ENCODE results near the gene SPIRE2.
A peak's percentile ranks its signal among the peaks of the same experiment; 100 is the strongest.
"Not testable (repeated sequence)": the region's sequence is repeated elsewhere in the genome, so short reads cannot be mapped to it uniquely, and the experiment has no call there.

The SPIRE2 gene

GRCh38 chr16:89899879-89900481 lies 71.7 kb downstream of the SPIRE2 start:
- no peak for DNase-seq

GRCh38 chr16:89900885-89901284 lies 72.6 kb downstream of the SPIRE2 start:
- DNase-seq, result no peak

DNA sequence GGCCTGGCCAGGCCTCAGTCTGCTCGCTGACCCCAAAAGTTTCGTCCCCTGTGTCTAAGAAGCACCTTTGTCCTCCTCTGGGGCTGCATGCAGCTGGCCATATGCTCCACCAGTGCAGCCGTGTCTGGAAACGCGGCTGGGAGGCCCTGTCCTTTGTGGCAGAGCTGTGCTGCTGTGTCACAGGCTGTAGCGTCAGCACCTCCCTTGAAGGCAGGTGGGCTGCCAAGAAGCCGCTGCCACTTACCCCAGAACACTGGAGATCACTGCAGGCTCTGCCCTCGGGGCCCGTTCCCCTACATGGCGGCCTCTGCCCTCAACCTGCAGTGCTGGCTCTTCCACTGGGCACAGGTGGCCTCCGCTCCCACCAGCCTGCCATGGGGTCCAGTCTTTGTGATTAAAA lies 74.7 kb downstream of the SPIRE2 start:
- no peak for DNase-seq

GRCh38 chr16:89903908-89904515 lies 75.7 kb downstream of the SPIRE2 start:
- DNase-seq, result no peak

DNA sequence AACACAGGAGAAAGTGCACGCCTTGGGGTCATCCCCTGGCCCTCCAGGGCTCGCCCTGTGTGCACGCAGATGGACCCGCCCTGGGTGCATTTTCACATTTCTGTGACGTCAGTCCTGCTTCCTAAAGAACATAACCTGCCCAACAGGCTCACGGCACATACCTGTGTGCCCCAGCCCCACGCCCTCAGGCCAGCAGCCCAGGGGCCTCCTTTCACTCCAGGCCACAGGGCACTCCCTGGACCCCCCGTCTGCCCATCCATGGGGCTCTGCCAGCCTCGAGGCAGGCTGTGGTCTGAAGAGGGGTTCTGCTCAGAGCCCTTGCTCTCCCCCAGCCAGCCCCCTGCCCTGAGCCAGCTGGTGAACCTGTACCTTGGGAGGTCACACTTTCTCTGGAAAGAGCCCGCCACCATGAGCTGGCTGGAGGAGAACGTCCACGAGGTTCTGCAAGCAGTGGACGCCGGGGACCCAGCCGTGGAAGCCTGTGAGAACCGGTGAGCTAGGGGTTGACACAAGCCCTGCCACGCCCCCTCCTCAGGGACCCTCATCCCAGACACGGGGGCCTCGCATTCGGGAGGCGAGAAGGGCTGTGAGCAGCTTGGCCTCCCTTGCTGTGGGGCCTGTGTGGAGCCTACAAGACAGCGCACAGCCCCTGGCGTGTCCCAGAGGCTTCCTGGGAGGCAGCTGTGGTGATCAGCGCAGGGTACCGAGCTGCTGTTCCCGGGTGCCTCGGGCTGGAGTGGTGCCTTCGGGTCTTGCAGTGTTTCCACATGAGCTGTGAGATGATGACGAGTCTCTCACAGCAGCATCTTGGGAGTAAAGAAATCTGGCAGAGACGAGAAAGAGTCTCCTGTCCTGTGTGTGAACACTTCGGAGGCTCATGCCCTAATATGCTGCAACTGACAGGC lies 76.6 kb downstream of the SPIRE2 start:
- no peak for DNase-seq

DNA sequence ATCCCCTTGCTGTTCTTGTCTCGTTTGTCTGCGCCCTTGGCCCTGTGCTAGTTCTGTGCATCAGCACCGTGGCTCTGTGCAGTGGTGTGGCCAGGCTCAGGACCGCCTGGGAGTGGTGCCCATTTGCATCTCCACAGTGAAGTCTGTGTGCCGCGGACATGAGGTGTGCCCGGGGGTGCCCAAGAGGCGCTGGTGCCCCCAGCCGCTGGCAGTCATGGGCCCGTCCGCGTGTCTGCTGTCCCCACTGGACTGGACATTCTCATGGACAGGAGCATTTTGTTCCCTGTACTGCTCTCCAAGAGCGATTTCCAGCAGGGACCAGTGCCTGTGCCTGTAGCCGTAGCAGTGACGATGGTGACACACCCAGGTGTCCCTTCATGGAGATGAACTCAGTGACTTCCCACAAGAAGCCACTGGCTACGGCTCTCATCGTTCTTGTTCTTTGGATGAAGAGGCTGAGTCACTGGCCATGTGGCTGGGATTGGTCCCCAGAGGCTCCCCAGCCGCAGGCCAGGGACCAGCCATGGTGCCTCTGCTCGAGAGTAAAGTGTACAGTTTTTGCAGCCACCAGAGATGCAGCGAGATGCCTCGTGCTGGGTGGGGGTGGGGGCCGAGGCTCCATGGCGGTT lies 77.3 kb downstream of the SPIRE2 start:
- no peak for DNase-seq

DNA sequence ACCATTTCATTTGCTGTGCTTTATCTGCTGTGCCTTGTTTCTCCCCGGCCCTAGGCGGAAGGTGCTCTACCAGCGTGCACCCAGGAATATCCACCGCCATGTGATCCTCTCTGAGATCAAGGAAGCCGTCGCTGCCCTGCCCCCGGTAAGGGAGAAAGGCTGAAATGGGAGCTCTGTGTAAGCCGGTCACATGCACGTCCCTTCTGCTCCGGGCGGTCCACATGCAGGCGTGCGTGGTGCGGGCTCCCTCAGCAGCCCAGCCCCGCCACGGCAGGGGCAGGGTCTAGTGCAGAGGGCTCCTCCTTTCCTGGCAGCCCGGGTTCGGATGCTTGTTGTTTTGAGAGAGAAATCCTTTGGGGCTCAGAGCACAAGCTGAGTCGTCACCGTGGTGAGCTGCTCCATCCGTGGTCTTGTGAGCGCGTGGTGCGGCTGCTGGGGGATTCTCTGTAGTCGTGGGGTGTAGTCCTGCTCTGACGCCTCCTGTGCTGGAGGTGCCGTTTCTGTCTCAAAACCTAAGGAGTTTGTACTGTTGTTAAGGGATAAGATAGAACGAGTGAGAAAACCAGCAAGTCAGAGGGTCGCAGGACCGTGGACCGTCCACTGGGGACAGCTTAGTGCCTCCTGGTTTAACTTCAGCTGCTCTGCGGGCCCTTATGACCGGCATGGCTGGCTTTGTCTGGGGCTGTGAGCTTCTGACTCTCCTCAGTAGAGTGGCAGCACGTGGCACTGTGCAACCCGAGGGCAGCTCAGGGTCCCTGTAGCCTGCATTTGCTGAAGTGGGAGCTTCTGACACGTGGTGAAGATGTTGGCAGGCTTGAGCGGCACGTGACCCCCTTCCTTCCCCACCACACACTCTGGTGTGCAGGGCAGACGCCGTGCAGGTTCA lies 78.1 kb downstream of the SPIRE2 start:
- no peak for DNase-seq

- DNase-seq, result no peak
These were observed 79.0 kb downstream of the SPIRE2 start for GRCh38 chr16:89907055-89907814.

GRCh38 chr16:89908236-89908635 lies 80.0 kb downstream of the SPIRE2 start:
- DNase-seq, result no peak

DNA sequence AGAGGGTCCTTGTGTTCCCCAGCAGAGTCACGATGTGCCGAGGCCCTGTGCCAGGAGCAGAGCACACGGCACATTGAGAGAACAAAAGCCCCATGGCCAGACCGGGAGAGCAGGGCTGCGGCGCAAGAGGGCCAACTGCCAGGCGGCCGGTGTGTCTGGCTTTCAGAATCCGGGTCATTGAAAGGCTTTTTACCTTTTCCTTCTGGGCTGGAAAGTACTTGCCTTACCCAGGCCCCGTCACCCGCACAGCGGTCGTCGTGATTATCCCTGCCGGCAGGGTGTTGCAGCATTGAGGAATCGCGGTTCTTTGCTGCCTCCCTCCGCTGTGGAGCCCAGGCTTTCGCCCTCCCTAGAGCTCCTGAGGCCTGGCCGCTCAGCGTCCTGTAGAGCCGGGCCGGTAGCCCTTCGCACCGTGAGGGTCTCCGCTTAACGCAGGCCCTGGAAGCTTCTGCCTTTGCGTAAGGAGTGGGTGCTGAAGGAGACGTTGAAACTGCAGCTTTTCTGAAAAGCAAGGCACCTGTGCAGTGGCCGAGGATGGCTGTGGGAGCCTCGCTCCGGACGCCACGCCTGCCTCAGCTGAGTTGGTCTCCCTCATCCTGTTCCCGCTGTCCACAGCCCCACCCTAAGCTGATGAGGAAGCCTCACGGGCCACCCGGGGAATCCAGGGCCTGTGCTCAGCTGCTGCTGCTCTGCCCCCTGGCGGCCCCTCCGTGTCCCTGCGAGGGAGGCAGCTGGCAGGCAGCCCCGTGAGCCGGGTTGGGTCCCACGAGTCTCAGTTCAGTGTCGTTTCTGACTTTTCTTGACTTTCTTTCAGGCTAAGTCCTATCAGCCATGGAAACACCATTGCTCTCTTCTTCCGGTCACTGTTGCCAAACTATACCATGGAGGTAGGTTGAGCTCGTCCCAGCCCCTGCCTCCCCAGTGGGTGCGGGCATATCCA lies 81.8 kb downstream of the SPIRE2 start:
- DNase-seq, result peak; percentile 73

DNA sequence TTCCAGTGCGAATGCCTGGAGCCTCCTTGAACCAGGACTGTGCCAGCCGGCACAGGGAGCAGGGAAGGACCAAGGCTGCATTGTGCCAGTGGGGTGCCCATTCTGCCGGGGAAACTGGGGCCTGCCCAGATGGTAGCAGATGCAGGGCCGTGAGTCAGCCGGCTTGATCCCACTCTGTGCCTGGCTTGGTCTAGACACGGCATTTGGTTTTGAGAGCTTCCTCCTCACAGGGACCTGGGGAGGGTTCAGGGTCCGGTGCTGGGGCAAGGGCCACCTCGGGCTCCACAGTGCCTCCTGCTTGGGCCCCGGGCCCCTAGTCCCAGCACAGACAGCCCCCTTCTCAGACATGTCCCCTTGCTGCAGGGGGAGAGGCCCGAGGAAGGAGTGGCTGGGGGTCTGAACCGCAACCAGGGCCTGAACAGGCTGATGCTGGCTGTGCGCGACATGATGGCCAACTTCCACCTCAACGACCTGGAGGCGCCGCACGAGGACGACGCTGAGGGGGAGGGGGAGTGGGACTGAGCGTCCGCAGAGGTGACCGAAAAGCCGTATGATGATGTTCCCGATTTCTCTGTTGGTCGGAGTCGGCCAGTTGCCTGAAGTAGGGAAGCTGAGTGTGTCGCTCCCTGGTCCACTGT lies 82.6 kb downstream of the SPIRE2 start:
- no peak for DNase-seq

DNA sequence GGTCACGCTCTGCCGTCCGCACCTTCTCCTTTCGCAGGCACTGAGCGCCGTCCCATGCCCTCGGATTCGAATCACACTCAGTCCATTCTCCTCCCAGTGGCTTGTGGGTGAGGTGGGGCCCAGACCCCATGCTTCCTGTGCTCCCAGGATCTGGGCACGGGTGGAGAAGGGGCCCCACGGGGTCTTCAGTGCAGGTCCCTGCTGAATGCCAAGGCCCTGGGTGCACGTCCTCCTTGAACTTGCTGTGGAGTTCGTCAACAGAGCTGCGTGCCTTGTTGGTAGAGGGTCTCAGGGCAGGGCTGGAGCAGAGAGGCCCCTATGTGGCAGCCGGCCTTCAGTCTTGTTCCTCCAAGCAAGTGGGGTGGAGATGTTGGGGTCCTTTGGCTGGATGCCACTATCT lies 83.1 kb downstream of the SPIRE2 start:
- no peak for DNase-seq

DNA sequence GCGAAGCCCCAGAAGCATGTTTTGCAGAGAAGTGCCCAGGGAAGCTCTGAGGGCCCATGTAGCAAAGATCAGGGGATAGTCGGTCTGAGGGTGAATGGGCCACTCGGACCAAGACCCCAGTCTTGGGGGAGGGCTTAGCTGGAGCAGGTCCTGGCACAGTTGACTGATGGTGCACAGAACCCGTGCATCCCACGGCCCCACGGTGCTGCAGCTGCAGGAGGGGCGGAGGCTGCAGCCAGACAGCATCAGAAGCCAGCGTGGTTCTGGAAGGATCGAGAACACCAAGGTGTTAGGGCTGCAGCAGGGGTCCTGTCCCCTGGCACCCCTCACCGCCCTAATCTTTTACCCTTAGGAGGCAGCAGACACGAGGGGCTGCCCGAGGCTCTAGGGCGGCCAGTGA lies 83.9 kb downstream of the SPIRE2 start:
- DNase-seq, result no peak

DNA sequence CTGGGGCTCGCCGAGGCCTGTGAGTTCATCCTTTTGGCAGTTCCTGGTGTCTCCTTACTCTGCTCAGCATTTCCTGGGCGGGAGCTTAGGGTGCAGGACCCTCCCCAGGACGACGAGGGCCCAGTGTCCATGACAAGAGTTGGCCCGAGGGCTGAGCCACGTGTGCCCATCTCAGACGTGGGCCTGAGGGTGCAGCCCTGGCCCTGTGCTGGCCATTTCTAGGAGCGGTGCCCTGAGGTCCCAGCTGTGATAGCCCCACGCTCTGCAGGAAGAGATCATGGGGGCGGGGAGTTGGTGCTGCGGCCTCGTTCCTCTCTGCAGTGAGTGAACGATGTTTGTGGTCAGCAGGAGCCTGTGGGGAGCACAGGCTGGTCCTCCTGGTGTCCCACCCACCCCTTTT lies 84.4 kb downstream of the SPIRE2 start:
- DNase-seq, result no peak

- no peak for DNase-seq
These were observed 85.4 kb downstream of the SPIRE2 start for GRCh38 chr16:89913408-89914387.

DNA sequence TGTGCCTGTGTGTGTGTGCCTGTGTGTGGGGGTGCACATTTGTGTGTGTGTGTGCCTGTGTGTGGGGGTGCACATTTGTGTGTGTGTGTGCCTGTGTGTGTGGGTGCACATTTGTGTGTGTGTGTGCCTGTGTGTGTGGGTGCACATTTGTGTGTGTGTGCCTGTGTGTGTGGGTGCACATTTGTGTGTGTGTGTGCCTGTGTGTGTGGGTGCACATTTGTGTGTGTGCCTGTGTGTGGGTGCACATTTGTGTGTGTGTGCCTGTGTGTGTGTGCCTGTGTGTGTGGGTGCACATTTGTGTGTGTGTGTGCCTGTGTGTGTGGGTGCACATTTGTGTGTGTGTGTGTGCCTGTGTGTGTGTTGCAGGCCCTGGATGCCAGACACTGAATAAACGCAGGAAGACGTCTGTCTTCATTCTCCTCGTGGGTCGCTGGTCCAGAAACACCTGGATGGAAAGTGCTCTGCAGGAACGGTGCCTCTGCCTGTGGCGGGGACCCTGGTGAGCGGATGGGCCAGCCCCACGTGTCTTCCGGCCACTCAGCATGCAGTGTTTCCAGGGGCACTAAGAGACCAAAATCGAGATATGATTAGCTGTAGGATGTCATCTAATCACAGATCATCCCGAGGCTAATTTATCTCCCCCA lies 86.5 kb downstream of the SPIRE2 start:
- not testable (repeated sequence) for DNase-seq

DNA sequence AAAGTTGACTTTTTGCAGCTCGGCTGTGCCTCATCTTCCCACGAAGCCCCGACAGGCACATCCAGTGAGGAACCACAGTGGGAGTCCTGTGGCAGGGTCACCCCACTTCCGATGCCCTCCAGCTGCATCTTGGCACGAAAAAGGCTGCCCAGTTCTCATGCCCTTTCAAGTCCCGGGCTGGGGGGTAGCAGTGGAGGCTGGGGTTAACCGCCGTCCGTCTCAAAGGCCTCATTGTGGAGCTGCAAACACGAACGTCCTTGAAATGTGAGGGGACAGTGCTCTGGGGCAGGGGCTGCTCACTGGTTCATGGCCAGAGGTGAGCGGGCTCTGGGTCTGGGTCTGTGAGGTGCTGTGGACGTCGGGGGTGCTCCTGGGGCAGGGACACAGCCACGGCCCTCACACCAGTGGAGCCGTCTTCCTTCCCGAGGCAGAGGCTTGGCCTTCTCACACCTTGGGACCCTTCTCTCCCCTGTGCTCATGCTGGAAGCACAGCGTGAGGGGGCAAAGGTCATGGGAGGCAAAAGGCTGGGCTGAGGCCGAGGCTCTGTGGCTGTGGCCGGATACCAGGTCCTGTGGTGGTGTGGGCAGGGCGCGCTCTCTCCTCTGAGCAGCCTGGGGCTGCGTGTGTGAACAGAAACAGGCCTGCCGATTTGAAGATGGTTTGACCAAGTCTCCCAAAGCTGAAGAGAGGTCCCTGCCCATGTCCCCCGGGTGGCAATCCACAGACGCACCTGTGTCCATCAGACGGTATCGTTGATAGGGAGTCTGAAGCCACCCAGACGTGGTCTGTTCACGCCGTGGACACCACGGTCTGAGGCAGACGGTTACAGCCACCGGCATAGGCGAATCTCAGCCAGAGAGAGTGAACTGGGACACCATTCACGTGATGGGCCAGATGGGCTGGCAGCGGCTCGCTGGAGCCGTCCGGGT lies 87.3 kb downstream of the SPIRE2 start:
- no peak for DNase-seq
